Measurements from ENCODE around the gene PPEF2.

GRCh38 chr4:75869100-75869499 is 33.2 kb downstream of the PPEF2 start:
- TF ChIP-seq POLR2A (IDR thresholded peaks at IDR 0.05; ENCODE audit: low read depth, low read length) (no peak), POU2F2 (IDR thresholded peaks at IDR 0.05; ENCODE audit: low read depth, low read length) (no peak), SPI1 (IDR thresholded peaks at IDR 0.05; ENCODE audit: low read depth, low read length) (no peak), POLR2AphosphoS5 (IDR thresholded peaks at IDR 0.05; ENCODE audit: low read depth, low read length) (no peak)
